IPS-15b (cell line): Measurements from ENCODE around the gene PDIA5.

Source experiments
- H3K27me3 ChIP-seq: one replicate; pipeline ENCODE4 v1.6.1; 2013; ENCODE audit warnings: low read length; ENCODE audit not compliant: control insufficient read depth, insufficient read depth
- H3K36me3 ChIP-seq: one replicate; pipeline ENCODE4 v1.6.1; 2013; ENCODE audit warnings: low read length; ENCODE audit not compliant: control insufficient read depth, insufficient read depth
- H3K4me1 ChIP-seq: one replicate; pipeline ENCODE4 v1.6.1; 2013; ENCODE audit warnings: mild to moderate bottlenecking, low read length; ENCODE audit not compliant: control insufficient read depth, insufficient read depth
- H3K4me3 ChIP-seq: one replicate; pipeline ENCODE4 v1.5.1; 2013; ENCODE audit warnings: low read depth, low read length
- H3K9ac ChIP-seq: one replicate; pipeline ENCODE4 v1.6.1; 2013; ENCODE audit warnings: low read depth, mild to moderate bottlenecking, low read length
- H3K9me3 ChIP-seq: one replicate; pipeline ENCODE4 v1.6.1; 2013; ENCODE audit warnings: mild to moderate bottlenecking, low read length; ENCODE audit not compliant: control insufficient read depth, insufficient read depth

The PDIA5 gene

GRCh38 chr3:123075359-123075758 is 8.5 kb downstream of the PDIA5 start:
- no peak overlapping the region for H3K4me3 ChIP-seq
- H3K9me3 ChIP-seq = no peaks in the 10 kb centered on the region
- no peak overlapping the region for H3K9ac ChIP-seq
- no peaks in the 10 kb centered on the region for H3K4me1 ChIP-seq
- H3K36me3 ChIP-seq = no peaks in the 10 kb centered on the region
- H3K27me3 ChIP-seq = no peaks in the 10 kb centered on the region

- Histone ChIP-seq H3K4me3 (no peak overlapping the region), H3K27me3 (no peaks in the 10 kb centered on the region), H3K9me3 (no peaks in the 10 kb centered on the region), H3K4me1 (no peaks in the 10 kb centered on the region), H3K36me3 (no peaks in the 10 kb centered on the region), H3K9ac (no peak overlapping the region)
These were observed 9.3 kb downstream of the PDIA5 start for GRCh38 chr3:123076112-123076495.

GRCh38 chr3:123076496-123077418 is 9.9 kb downstream of the PDIA5 start:
- Histone ChIP-seq H3K36me3 (no peaks in the 10 kb centered on the region), H3K27me3 (no peaks in the 10 kb centered on the region), H3K9me3 (no peaks in the 10 kb centered on the region), H3K4me1 (peaks cover 3% of the 10 kb centered on the region), H3K9ac (no peak overlapping the region), H3K4me3 (no peak overlapping the region)

- peaks cover 11% of the 10 kb centered on the region for H3K4me1 ChIP-seq
These were observed 11.3 kb downstream of the PDIA5 start for GRCh38 chr3:123078101-123078500.

GRCh38 chr3:123080864-123081562 is 14.2 kb downstream of the PDIA5 start:
- no peaks in the 10 kb centered on the region for H3K9me3 ChIP-seq
- no peak overlapping the region for H3K9ac ChIP-seq
- H3K27me3 ChIP-seq = no peaks in the 10 kb centered on the region
- H3K36me3 ChIP-seq = no peaks in the 10 kb centered on the region
- H3K4me3 ChIP-seq = no peak overlapping the region
- H3K4me1 ChIP-seq = peaks cover 29% of the 10 kb centered on the region

More at GRCh38 chr3:123078101-123078500, 11.3 kb downstream of the PDIA5 start:
- H3K9me3 ChIP-seq = no peaks in the 10 kb centered on the region
- no peak overlapping the region for H3K4me3 ChIP-seq
- no peak overlapping the region for H3K9ac ChIP-seq
- H3K36me3 ChIP-seq = no peaks in the 10 kb centered on the region
- H3K27me3 ChIP-seq = no peaks in the 10 kb centered on the region

GRCh38 chr3:123081718-123082369 is 15.0 kb downstream of the PDIA5 start:
- Histone ChIP-seq H3K36me3 (no peaks in the 10 kb centered on the region), H3K4me3 (no peak overlapping the region), H3K27me3 (no peaks in the 10 kb centered on the region), H3K9me3 (no peaks in the 10 kb centered on the region), H3K9ac (no peak overlapping the region), H3K4me1 (peaks cover 31% of the 10 kb centered on the region)

GRCh38 chr3:123082370-123083065 is 15.7 kb downstream of the PDIA5 start:
- Histone ChIP-seq H3K36me3 (no peaks in the 10 kb centered on the region), H3K9me3 (no peaks in the 10 kb centered on the region), H3K4me3 (no peak overlapping the region), H3K4me1 (peaks cover 31% of the 10 kb centered on the region), H3K9ac (no peak overlapping the region), H3K27me3 (no peaks in the 10 kb centered on the region)

- Histone ChIP-seq H3K9ac (no peak overlapping the region), H3K4me1 (peaks cover 38% of the 10 kb centered on the region), H3K27me3 (no peaks in the 10 kb centered on the region), H3K9me3 (no peaks in the 10 kb centered on the region), H3K4me3 (no peak overlapping the region), H3K36me3 (no peaks in the 10 kb centered on the region)
These were observed 16.7 kb downstream of the PDIA5 start for GRCh38 chr3:123083383-123084124.

GRCh38 chr3:123084192-123084591 is 17.4 kb downstream of the PDIA5 start:
- H3K9me3 ChIP-seq = no peaks in the 10 kb centered on the region
- H3K27me3 ChIP-seq = no peaks in the 10 kb centered on the region
- no peak overlapping the region for H3K4me3 ChIP-seq
- H3K9ac ChIP-seq = no peak overlapping the region
- peaks cover 38% of the 10 kb centered on the region for H3K4me1 ChIP-seq
- no peaks in the 10 kb centered on the region for H3K36me3 ChIP-seq

- peaks cover 38% of the 10 kb centered on the region for H3K4me1 ChIP-seq
- H3K9ac ChIP-seq = no peak overlapping the region
- no peaks in the 10 kb centered on the region for H3K36me3 ChIP-seq
- no peaks in the 10 kb centered on the region for H3K27me3 ChIP-seq
- no peak overlapping the region for H3K4me3 ChIP-seq
- no peaks in the 10 kb centered on the region for H3K9me3 ChIP-seq
These were observed 18.0 kb downstream of the PDIA5 start for GRCh38 chr3:123084738-123085237.
